HG03575 (cell line): ENCODE data around the gene GABRE.
"Not testable (repeated sequence)": the region's sequence is repeated elsewhere in the genome, so short reads cannot be mapped to it uniquely, and the experiment has no call there.

Source experiments
- ATAC-seq: cut with Tn5 transposase; IDR thresholded peaks from one replicate; pipeline ENCODE4 v1.9.1; 2021; ENCODE audit not compliant: unreplicated experiment, insufficient number of reproducible peaks, low FRiP score; ENCODE audit errors: extremely low read depth

Gene GABRE

DNA sequence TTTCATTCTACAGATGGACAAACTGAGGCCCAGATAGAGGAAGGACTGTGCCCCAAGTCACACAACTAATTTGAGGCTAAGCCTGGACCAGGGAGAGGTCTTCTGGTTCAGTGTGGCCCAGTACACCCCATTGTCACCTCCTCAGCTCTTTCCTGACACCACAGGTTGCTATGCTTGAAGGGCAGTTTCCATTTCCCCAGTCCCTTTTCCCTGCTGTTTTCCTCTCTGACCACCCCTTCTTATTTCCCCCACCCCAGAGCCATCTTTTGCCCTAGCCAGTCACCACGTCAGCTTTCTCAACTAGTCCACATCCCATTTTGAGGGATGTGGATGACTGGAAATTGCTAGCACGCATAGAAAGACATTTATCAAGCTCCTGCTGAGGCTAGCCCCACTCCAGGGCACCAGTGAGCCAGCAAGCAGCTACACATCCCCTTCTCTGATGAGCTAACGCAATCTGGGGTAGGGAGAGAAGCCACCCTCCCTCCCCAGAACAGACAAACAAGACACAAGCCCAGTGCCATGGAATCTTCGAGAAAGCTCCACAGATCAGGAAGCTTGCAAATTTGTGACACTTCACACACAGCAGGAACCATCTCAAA is 1.3 kb downstream of the GABRE start:
- ATAC-seq: no peak

DNA sequence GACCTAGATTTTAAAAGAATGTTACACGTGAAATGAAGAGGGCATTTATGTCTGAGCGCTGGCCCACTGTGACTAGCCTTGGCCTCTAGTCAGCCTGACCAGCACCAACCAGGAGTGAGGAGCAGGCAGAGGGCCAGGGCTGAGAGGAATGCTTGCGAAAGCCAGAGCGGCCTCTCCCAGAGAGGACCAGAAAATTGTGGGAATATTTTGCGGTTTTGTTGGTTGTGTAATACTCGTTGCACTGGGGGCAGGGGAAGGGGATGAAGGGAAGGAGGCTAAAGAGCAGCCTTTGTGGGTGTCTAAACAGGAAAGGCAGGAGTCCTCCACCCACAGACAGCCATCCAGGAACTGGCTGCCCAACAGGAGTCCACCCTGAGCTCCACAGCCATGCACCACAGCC is 3.8 kb downstream of the GABRE start:
- no peak for ATAC-seq

DNA sequence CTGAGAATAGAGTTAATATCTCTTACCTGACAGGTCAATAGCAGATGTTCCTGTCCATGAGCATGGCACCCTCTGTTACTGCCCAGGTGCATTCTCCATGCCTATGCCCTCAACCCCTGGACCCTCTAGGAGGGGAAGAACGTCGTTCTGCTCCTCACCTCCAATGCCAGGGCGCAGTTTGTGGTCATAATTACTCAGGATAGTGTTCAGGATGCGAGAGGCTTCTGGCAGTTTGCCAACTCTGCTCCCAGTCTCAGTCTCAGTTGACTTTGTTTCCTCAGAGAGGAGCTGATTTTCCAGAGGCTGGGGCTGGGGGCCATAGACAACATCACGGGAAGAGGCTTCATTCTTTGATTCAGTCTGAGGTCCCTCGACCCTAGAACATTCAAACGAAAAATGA is 4.4 kb downstream of the GABRE start:
- no peak for ATAC-seq

DNA sequence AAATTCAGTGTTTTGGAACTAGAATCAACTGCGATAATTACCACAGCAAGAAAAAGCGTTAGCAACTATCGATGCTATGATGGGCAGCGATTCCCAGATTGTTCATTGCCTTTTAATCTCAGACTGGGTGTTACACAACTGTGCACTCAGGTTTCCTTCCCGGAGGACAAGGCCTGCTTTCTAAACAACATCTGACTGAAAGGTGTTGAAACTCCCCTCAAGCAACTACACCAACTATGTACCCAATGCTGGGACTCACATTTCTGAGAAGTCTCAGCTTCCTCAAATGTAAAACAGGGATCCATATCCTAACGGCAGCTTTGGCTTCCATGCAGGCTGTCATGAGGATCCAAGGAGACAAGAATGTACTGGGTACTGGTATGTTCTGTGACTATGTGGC is 8.2 kb downstream of the GABRE start:
- ATAC-seq: no peak

DNA sequence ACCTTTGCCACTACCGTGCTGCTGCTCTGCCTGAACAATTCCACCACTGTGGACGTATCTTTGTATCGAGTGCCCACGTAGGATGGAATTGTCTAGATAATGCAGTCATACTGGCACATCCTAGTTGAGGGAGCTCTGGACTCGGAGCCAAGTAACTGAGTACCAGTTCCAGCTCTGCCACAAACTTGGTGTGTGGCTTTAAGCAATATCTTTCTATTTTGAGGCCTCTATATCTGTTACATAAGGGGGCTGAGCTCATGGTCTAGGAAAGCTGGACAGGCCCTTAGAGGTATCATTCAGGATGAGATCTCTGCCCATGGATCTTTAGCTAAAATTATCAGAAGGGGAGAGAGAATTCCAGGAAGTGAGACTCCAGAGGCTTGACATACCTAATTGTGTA is 12.4 kb downstream of the GABRE start:
- no peak for ATAC-seq

DNA sequence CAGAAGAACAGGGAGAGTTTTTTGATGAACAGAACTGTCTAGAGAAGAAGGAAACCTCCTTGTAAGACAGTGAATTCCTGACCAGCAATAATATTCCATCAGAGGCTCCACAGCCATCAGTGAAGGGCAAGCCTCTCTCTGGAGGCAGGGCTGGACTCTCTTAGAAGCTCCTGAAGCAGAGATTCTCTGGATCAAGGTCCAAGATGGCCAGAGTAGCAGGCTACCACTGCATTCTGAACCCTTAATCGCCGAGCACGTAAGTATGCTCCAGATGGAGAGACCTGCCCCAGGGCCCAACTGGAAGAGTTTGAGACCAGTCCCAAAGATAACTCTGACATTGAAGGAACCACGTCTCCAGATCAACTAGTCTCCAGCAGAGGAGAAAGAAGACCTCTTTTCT is 16.4 kb downstream of the GABRE start:
- ATAC-seq: no peak

DNA sequence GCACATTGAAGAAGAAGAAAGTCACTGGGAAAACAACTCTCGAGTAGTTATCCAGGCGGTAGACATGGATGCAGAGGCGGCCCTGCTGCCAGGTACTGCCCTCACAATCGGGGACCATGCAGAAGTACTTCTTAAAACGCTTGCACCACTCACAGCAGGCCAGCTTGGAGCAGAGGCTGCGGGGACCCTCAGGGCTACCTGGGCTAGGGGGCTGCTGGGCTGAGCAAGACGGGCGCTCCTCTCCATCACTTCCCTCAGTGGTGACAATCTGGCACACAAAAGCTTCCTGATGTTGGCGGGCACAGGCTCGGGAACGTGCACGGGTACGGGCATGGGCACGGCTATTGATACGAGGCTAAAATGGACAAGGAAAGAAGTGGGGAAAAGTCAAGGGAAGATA is 19.7 kb downstream of the GABRE start:
- no peak for ATAC-seq

DNA sequence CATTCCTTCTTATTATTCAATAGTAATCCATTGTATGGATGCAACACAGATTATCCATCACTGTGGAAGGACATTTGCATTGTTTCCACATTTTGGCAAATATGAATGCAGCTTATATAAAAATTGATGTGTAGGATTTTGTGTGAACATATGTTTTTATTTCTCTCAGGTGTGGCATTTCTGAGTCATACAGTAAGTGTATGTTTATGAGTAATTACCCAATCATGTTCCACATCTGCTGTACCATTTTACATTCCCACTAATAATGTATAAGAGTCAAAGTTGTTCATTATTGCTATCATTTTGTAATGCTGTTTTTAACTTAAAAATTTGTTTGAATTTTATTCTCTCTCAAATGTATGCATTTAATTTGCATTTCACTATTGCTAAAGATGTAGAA is 36.3 kb downstream of the GABRE start:
- no peak for ATAC-seq

DNA sequence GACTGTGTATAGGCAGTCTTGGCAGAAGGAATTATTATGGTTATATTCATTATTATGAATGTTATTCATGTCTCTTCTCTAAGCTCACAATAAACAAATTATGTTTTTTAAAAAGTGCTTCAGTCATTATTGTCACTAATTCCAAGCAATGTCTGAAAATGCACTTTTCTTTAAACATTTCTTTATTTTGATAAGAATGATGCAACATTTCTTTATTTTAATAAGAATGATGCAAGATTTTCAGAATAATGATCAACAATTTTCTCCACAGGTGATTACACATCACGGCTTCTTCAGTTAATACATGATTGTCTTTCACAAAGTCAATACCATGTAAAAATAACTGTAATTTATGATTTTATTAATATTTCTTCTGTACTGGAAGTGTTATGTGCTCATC is 39.1 kb downstream of the GABRE start:
- no peak for ATAC-seq

DNA sequence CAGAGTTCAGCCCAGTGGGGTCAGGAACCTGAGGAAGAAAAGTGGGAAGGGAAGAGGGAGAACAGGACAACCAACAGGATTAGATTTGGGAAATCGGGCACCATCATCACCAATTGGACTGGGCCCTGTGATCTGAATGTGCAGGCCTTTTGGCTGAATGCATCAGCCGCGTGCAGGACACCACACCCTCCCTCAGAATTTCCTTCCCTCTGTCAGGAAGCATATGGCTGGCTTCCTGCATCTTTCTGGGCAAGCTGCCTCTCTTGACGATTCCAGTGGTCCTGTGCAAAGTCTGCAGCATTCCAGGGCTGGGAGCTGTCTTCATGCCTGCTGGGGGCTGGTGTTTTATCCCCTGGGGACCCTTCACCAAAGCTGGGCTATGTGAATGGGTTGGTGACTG is 45.4 kb downstream of the GABRE start:
- no peak for ATAC-seq

DNA sequence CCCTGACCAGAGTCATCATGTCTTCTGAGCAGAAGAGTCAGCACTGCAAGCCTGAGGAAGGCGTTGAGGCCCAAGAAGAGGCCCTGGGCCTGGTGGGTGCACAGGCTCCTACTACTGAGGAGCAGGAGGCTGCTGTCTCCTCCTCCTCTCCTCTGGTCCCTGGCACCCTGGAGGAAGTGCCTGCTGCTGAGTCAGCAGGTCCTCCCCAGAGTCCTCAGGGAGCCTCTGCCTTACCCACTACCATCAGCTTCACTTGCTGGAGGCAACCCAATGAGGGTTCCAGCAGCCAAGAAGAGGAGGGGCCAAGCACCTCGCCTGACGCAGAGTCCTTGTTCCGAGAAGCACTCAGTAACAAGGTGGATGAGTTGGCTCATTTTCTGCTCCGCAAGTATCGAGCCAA is 50.8 kb downstream of the GABRE start:
- ATAC-seq: no peak

DNA sequence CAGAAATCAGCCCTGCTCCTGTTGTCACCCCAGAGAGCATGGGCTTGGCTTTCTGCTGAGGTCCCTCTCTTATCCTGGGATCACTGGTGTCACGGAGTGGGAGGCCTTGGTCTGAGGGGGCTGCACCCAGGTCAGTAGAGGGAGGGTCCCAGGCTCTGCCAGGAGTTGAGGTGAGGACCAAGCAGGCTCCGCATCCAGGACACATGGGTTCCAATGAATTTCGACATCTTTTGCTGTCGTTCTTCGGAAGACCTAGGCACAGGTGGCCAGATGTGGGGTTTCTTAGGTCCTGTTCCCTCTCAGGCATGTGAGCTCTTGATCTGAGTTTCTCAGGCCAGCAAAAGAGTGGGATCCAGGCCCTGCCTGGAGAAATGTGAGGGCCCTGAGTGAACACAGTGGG is 51.8 kb downstream of the GABRE start:
- no peak for ATAC-seq

DNA sequence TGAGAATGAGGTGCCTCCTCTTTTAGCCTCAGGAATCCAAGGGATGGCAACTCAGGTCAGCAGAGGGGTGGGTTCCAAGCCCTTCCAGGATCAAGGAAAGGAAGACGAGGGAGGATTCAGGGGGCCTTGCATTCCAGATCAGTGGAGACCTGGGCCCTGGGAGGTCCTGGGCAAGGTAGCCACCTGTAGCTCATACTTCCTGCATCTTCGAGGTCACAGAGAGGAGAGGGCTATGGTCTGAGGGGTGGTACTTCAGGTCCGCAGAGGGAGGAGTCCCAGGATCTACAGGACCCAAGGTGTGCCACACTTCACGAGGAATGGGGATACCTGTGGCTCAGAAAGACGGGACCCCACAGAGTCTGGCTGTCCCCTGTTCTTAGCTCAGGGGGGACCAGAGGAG is 52.6 kb downstream of the GABRE start:
- ATAC-seq: no peak

DNA sequence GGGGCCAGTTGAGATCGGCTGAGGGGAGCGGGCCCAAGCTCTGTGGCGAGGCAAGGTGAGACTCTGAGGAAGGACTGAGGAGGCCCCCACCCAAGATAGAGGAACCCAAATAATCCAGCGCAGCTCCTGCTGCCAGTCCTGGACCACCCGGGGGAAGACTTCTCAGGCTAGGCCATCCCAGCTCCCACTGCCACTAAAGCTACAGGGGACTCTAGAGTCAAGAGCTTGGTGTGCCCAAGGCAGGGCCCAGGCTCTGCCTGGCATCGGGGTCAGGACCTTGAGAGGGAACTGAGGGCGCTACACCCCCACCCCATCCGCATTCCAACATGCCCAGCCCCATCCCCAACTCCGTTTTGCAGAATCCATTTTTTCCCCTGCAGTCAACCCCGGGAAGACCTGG is 53.2 kb downstream of the GABRE start:
- ATAC-seq: no peak

DNA sequence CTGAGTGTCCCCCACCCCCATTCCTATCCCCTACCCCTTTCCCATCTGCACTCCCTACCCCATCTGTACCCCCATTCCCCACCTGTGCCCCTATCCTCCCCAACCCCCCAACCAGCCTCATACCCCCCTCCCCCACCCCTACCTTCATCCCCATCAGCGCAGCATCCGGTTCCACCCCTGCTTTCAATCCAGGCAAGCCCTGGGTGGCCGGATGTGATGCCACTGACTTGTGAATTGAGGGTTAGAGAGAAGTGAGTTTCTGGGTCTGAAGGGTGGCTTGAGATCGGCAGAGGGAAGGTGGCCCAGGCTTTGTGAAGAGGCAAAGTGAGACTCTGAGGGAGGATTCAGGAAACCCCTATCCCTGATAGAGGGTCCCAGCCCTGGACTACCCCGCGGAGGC is 53.9 kb downstream of the GABRE start:
- no peak for ATAC-seq

DNA sequence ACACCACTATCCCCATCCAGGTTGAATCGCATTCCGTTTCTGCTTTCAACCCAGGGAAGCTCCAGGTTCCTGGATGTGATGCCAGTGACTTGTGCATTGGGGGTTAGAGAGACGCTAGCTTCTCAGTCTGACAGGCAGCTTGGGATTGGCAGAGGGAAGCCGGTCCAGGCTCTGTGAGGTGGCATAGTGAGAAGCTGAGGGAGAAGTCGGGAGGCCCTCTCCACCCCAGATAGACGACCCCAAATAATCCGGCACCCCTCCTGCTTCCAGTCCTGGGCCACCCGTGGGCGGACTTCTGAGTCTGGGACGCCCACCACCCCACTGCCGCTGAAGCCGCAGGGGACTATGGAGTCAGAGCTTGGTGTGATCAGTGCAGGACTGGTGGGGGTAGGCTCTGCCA is 54.4 kb downstream of the GABRE start:
- ATAC-seq: no peak

DNA sequence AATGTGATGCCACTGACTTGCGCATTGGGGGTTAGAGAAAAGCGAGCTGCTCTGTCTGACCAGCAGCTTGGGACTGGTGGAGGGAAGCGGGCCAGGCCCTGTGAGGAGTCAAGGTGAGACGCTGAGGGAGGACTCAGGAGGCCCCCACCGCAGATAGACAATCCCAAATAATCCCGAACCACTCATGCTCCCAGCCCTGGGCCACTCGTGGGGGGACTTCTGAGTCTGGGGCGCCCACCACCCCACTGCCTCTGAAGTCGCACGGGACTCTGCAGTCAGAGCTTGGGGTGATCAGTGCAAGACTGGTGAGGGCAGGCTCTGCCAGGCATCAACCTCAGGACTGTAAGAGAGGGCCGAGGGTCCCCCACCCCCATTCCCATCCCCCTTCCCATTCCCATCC is 54.9 kb downstream of the GABRE start:
- no peak for ATAC-seq

DNA sequence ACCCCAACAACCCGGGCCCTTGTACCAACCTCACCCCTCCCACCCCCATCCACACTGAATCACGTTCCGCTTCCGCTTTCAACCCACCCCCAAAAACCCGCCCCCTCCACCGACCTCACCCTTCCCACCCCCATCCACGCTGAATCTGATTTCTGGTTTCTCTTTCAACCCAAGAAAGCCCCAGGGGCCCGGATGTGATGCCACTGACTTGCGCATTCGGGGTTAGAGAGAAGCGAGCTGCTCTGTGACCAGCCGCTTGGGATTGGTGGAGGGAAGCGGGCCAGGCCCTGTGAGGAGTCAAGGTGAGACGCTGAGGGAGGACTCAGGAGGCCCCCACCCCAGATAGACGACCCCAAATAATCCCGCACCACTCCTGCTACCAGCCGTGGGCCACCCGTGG is 55.7 kb downstream of the GABRE start:
- ATAC-seq: not testable (repeated sequence)

DNA sequence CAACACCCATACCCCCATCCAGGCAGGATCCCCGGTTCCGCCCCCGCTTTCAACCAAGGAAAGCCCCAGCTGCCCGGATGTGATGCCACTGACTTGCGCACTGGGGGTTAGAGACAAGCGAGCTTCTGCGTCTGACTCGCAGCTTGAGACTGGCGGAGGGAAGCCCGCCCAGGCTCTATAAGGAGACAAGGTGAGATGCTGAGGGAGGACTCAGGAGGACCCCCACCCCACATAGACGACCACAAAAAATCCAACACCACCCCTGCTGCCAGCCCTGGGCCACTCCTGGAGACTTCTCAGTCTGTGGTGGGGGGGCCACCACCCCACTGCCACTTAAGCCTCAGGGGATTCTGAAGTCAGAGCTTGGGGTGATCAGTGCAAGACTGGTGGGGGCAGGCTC is 61.7 kb downstream of the GABRE start, which contains the start of gene MAGEA4:
MAGEA4 (plus strand) TSS at position 110 of the 400 bp plus-strand sequence. CDS start 10,776 bp downstream, outside the sequence.
- no peak for ATAC-seq

DNA sequence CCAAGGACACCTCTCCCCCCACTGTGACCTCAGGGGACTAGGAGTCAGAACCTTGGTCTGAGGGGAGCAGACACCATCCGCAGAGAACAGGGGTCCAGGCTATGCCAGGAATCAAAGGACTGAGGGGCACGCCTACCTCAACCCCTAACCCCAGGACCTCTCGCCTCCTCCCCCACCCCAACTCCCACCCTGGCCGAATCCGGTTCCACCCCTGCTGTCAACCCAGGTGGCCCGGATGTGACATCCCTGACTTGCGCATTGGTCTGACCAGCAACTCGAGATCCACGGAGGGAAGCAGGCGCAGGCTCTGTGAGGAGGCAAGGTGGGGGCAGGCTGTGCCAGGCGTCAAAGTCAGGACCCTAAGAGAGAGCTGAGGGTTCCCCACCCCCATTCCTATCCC is 62.3 kb downstream of the GABRE start:
- no peak for ATAC-seq

DNA sequence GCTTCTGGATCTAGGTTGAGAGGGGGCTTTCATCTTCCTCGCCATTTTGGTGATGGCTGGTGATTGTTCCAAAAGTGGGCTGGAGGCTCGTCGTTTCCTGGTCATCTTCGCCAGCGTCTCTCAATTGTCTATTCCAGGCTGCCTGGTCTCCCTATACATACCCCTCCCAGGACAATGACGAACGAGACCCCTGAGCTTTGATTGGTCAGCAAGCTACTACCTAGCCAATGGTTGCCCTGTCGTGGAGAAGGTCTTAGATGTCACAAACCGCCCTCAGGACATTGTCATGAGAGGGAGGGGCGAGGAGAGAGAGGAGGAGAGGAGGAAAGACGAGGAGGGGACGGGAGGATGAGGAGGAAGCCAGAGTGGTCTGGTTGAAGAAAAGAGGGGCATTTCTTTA is 69.5 kb downstream of the GABRE start:
- ATAC-seq: no peak
